Endothelial cell of hepatic sinusoid (primary cell): Measurements from ENCODE around the gene RNPEP.
"Not testable (repeated sequence)": the region's sequence is repeated elsewhere in the genome, so short reads cannot be mapped to it uniquely, and the experiment has no call there.

Experiments
- in situ Hi-C: cut with HindIII; loops from 2 replicates; pipeline ENCODE4 v1.10.0; 2017; ENCODE audit warnings: low sequenced_read_pairs

Gene RNPEP, protein sequence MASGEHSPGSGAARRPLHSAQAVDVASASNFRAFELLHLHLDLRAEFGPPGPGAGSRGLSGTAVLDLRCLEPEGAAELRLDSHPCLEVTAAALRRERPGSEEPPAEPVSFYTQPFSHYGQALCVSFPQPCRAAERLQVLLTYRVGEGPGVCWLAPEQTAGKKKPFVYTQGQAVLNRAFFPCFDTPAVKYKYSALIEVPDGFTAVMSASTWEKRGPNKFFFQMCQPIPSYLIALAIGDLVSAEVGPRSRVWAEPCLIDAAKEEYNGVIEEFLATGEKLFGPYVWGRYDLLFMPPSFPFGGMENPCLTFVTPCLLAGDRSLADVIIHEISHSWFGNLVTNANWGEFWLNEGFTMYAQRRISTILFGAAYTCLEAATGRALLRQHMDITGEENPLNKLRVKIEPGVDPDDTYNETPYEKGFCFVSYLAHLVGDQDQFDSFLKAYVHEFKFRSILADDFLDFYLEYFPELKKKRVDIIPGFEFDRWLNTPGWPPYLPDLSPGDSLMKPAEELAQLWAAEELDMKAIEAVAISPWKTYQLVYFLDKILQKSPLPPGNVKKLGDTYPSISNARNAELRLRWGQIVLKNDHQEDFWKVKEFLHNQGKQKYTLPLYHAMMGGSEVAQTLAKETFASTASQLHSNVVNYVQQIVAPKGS

DNA sequence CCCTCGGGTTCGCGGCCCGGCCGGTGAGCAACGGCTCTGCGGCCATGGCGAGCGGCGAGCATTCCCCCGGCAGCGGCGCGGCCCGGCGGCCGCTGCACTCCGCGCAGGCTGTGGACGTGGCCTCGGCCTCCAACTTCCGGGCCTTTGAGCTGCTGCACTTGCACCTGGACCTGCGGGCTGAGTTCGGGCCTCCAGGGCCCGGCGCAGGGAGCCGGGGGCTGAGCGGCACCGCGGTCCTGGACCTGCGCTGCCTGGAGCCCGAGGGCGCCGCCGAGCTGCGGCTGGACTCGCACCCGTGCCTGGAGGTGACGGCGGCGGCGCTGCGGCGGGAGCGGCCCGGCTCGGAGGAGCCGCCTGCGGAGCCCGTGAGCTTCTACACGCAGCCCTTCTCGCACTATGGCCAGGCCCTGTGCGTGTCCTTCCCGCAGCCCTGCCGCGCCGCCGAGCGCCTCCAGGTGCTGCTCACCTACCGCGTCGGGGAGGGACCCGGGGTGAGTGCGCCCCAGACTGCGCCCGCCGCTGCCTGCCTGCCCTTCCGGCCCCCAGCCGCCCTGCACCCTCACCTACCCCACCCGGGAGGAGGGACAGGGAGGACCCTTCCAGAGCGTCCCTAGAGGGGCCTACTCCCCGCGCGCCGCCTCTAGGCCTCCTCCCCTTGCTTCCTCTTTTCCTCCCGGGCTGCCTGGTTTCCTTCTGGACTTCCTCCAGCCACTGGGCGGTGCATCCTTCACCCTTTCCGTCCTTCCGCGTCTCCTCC is at the start of gene RNPEP:
TSS of gene RNPEP (plus strand) at position 26 of the 757 bp plus-strand sequence. CDS start at position 45, 19 bp downstream.
- in situ Hi-C loops = no loop called here

GRCh38 chr1:201933840-201934430 is 48.5 kb upstream of the RNPEP start:
- in situ Hi-C loops = no loop called here

DNA sequence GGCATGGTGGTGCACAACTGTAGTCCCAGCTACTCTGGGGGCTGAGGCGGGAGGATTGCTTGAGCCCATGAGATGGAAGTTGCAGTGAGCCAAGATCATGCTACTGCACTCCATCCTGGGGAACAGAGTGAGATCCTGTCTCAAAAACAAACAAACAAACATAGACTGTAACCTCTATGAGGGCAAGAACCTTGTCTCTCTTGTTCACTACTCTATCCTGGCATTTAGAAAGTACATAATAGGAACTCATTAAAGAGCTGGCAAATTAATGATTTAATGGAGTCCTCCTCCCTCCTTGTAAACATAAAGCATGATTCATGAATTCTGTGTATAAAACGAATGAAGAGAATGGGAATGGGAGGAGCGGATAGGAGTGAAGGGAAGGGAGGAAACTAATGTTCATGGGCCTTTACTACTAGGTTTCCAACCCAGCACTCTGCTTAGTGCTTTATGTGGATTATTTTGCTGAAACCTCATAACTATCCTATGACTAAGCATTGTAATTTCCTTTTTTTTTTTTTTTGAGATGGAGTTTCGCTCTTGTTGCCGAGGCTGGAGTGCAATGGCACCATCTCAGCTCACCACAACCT is 44.7 kb upstream of the RNPEP start:
- in situ Hi-C loops = no loop called here

GRCh38 chr1:201938440-201939035 is 43.9 kb upstream of the RNPEP start:
- in situ Hi-C loops = no loop called here

DNA sequence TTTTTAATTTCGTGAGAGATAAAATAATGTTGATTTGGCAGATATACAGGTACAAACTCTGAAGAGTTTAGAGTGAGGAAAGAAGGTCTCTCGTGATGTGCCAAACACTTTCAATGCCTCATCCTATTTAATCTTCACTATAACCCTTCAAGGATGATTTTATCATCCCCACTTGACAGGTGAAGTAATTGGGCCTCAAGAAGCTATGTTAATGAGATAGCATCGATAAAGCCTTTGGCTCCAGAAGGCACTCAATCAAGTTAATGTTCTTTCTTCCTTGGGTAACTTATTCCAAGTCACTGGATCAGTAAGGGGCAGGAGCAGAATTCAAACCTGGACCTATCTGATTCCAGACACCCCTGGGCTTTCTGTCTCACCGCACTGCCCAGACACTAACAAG is 43.3 kb upstream of the RNPEP start:
- in situ Hi-C loops = no loop called here

GRCh38 chr1:201939574-201939973 is 42.9 kb upstream of the RNPEP start:
- in situ Hi-C loops = no loop called here

- in situ Hi-C loops = not testable (repeated sequence)
Measured at GRCh38 chr1:201940316-201940715, 42.1 kb upstream of the RNPEP start.

GRCh38 chr1:201941420-201942128 is 40.9 kb upstream of the RNPEP start:
- in situ Hi-C loops = no loop called here

GRCh38 chr1:201942129-201942495 is 40.3 kb upstream of the RNPEP start:
- in situ Hi-C loops = no loop called here

DNA sequence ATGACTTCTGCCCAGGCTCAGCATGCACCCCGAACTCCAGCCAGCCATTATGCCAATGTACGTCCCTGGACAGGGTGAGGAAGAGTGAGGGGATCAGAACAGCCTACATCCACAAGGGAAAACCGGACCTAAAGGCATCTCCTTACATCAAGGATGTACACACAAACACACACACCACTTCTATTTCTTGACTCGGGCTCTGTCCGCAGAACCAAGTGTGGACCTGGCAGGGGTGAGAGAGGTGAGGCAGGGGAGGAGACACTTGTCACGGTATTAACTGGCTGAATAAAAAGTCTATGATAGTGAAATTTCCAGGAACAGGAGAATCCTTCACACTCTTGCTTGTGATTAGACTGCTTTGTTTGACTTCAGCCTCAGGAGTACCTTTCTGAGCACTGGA is 38.4 kb upstream of the RNPEP start:
- in situ Hi-C loops = no loop called here

GRCh38 chr1:201944639-201945038 is 37.8 kb upstream of the RNPEP start:
- in situ Hi-C loops = loop anchor here (5.0 kb wide), 1 partner anchor 32 kb away; no protein-coding TSS in a partner anchor

DNA sequence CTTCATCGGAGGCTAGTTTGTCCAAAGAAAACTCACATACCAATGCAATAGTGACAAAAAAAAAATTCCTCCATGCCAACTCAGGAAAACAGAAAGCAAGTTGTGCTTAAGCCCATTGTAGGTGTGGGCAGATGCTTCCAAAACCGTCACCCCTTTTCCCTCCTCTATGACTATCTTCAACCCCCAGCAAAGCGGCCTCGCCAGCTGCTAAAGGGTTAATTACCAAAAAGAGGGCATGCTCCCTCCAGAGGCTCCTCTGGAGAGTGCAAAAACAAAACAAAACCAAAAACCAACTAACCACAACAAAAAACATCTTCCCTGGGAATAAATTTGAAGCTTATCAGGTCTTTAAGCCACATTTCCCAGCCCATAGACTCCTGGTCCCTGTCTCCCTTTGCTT is 37.3 kb upstream of the RNPEP start:
- in situ Hi-C loops = loop anchor here (5.0 kb wide), 1 partner anchor 33 kb away; no protein-coding TSS in a partner anchor

DNA sequence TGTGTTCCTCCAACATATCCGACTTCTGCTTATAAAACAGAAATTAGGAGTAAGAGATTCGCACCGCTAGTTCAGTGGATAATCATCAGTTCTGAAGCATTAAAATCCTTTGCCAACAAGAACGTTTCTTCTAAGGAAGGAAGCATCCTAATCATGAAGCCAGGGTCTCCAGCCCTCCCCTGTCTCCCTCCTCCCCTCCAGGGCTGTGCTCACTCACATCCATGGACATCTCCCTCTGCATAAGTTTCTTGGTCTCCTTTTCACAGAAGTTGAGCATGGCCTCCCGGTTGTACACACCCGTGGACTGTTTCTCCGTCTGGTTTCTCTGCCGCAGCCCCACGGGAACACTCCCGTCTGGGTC is 36.6 kb upstream of the RNPEP start:
- in situ Hi-C loops = loop anchor here (5.0 kb wide), 1 partner anchor 34 kb away; no protein-coding TSS in a partner anchor

GRCh38 chr1:201946224-201946908 is 36.1 kb upstream of the RNPEP start, which contains the start of gene LMOD1:
TSS of gene LMOD1 (minus strand) at chr1:201946548. CDS start at chr1:201946340, 208 bp downstream.
- in situ Hi-C loops = loop anchor here (5.0 kb wide), 1 partner anchor 34 kb away; no protein-coding TSS in a partner anchor

GRCh38 chr1:201947697-201948008 is 34.8 kb upstream of the RNPEP start:
- in situ Hi-C loops = loop anchor here (5.0 kb wide), 1 partner anchor 35 kb away; no protein-coding TSS in a partner anchor

GRCh38 chr1:201949491-201949890 is 33.0 kb upstream of the RNPEP start:
- in situ Hi-C loops = loop anchor here (5.0 kb wide), 1 partner anchor 37 kb away; no protein-coding TSS in a partner anchor

GRCh38 chr1:201954263-201955008 is 28.0 kb upstream of the RNPEP start:
- in situ Hi-C loops = loop anchor here (10.0 kb wide), 1 partner anchor 110 kb away; no protein-coding TSS in a partner anchor
